ENCODE data around the gene WDR7.

The WDR7 gene

GRCh38 chr18:56659111-56659510 is 8.0 kb downstream of the WDR7 start:
- Histone ChIP-seq H3K9me3 (ENCODE audit: insufficient read depth, low read depth, low read length) (no peaks in the 10 kb centered on the region), H3K27ac (ENCODE audit: low read depth, low read length) (no peak overlapping the region), H3K4me1 (ENCODE audit: insufficient read depth, low read length) (peaks cover 6% of the 10 kb centered on the region; the same call in 1 of the 2 replicates), H3K36me3 (ENCODE audit: insufficient read depth, low read length) (no peaks in the 10 kb centered on the region), H3K4me3 (ENCODE audit: low read length) (no peak overlapping the region), H3K27me3 (ENCODE audit: insufficient read depth, low read length) (no peaks in the 10 kb centered on the region), H3K9ac (ENCODE audit: low read depth, low read length) (no peak overlapping the region)
- 94% methylated on average over 2 of the region's 4 CpGs for WGBS

GRCh38 chr18:56660655-56661054 is 9.5 kb downstream of the WDR7 start:
- no peak overlapping the region for H3K4me3 ChIP-seq (ENCODE audit: low read length)
- H3K9me3 ChIP-seq (ENCODE audit: insufficient read depth, low read depth, low read length) = no peaks in the 10 kb centered on the region
- no peaks in the 10 kb centered on the region for H3K27me3 ChIP-seq (ENCODE audit: insufficient read depth, low read length)
- no peak overlapping the region for H3K27ac ChIP-seq (ENCODE audit: low read depth, low read length)
- no peaks in the 10 kb centered on the region for H3K36me3 ChIP-seq (ENCODE audit: insufficient read depth, low read length)
- H3K9ac ChIP-seq (ENCODE audit: low read depth, low read length) = no peak overlapping the region
- peaks cover 6% of the 10 kb centered on the region; the same call in 1 of the 2 replicates for H3K4me1 ChIP-seq (ENCODE audit: insufficient read depth, low read length)
- 93% methylated on average over 1 of the region's 1 CpG for WGBS

- H3K4me1 ChIP-seq (ENCODE audit: insufficient read depth, low read length) = peaks cover 6% of the 10 kb centered on the region; the same call in 1 of the 2 replicates
- H3K4me3 ChIP-seq (ENCODE audit: low read length) = no peak overlapping the region
- H3K9me3 ChIP-seq (ENCODE audit: insufficient read depth, low read depth, low read length) = no peaks in the 10 kb centered on the region
- H3K36me3 ChIP-seq (ENCODE audit: insufficient read depth, low read length) = no peaks in the 10 kb centered on the region
- H3K27ac ChIP-seq (ENCODE audit: low read depth, low read length) = no peak overlapping the region
- 43% methylated on average over 2 of the region's 2 CpGs for WGBS
- no peaks in the 10 kb centered on the region for H3K27me3 ChIP-seq (ENCODE audit: insufficient read depth, low read length)
- H3K9ac ChIP-seq (ENCODE audit: low read depth, low read length) = no peak overlapping the region
Measured at GRCh38 chr18:56661360-56662062, 10.4 kb downstream of the WDR7 start.

GRCh38 chr18:56662063-56662408 is 10.9 kb downstream of the WDR7 start:
- H3K4me1 ChIP-seq (ENCODE audit: insufficient read depth, low read length) = peaks cover 6% of the 10 kb centered on the region; the same call in 1 of the 2 replicates
- H3K4me3 ChIP-seq (ENCODE audit: low read length) = no peak overlapping the region
- H3K36me3 ChIP-seq (ENCODE audit: insufficient read depth, low read length) = no peaks in the 10 kb centered on the region
- no peak overlapping the region for H3K27ac ChIP-seq (ENCODE audit: low read depth, low read length)
- no peaks in the 10 kb centered on the region for H3K9me3 ChIP-seq (ENCODE audit: insufficient read depth, low read depth, low read length)
- H3K27me3 ChIP-seq (ENCODE audit: insufficient read depth, low read length) = no peaks in the 10 kb centered on the region
- WGBS = 44% methylated on average over 4 of the region's 4 CpGs
- H3K9ac ChIP-seq (ENCODE audit: low read depth, low read length) = no peak overlapping the region

GRCh38 chr18:56662502-56662901 is 11.3 kb downstream of the WDR7 start:
- no peak overlapping the region for H3K4me3 ChIP-seq (ENCODE audit: low read length)
- no peak overlapping the region for H3K27ac ChIP-seq (ENCODE audit: low read depth, low read length)
- H3K4me1 ChIP-seq (ENCODE audit: insufficient read depth, low read length) = peaks cover 6% of the 10 kb centered on the region; the same call in 1 of the 2 replicates
- no peaks in the 10 kb centered on the region for H3K27me3 ChIP-seq (ENCODE audit: insufficient read depth, low read length)
- no peaks in the 10 kb centered on the region for H3K36me3 ChIP-seq (ENCODE audit: insufficient read depth, low read length)
- 93% methylated on average over 5 of the region's 5 CpGs for WGBS
- H3K9ac ChIP-seq (ENCODE audit: low read depth, low read length) = no peak overlapping the region
- H3K9me3 ChIP-seq (ENCODE audit: insufficient read depth, low read depth, low read length) = no peaks in the 10 kb centered on the region

- peaks cover 6% of the 10 kb centered on the region; the same call in 1 of the 2 replicates for H3K4me1 ChIP-seq (ENCODE audit: insufficient read depth, low read length)
- 100% methylated on average over 1 of the region's 2 CpGs for WGBS
Measured at GRCh38 chr18:56662902-56663301, 11.7 kb downstream of the WDR7 start.

GRCh38 chr18:56672391-56672790 is 21.2 kb downstream of the WDR7 start:
- Histone ChIP-seq H3K27ac (ENCODE audit: low read depth, low read length) (no peak overlapping the region), H3K4me3 (ENCODE audit: low read length) (no peak overlapping the region), H3K9me3 (ENCODE audit: insufficient read depth, low read depth, low read length) (no peaks in the 10 kb centered on the region), H3K4me1 (ENCODE audit: insufficient read depth, low read length) (no peaks in the 10 kb centered on the region), H3K27me3 (ENCODE audit: insufficient read depth, low read length) (no peaks in the 10 kb centered on the region), H3K9ac (ENCODE audit: low read depth, low read length) (no peak overlapping the region), H3K36me3 (ENCODE audit: insufficient read depth, low read length) (no peaks in the 10 kb centered on the region)
- WGBS = 82% methylated on average over 7 of the region's 8 CpGs

More at GRCh38 chr18:56662902-56663301, 11.7 kb downstream of the WDR7 start:
- no peaks in the 10 kb centered on the region for H3K27me3 ChIP-seq (ENCODE audit: insufficient read depth, low read length)
- no peaks in the 10 kb centered on the region for H3K9me3 ChIP-seq (ENCODE audit: insufficient read depth, low read depth, low read length)
- no peak overlapping the region for H3K4me3 ChIP-seq (ENCODE audit: low read length)
- no peak overlapping the region for H3K27ac ChIP-seq (ENCODE audit: low read depth, low read length)
- no peaks in the 10 kb centered on the region for H3K36me3 ChIP-seq (ENCODE audit: insufficient read depth, low read length)
- no peak overlapping the region for H3K9ac ChIP-seq (ENCODE audit: low read depth, low read length)

GRCh38 chr18:56672981-56673380 is 21.8 kb downstream of the WDR7 start:
- Histone ChIP-seq H3K4me1 (ENCODE audit: insufficient read depth, low read length) (no peaks in the 10 kb centered on the region), H3K9ac (ENCODE audit: low read depth, low read length) (no peak overlapping the region), H3K27me3 (ENCODE audit: insufficient read depth, low read length) (no peaks in the 10 kb centered on the region), H3K4me3 (ENCODE audit: low read length) (no peak overlapping the region), H3K9me3 (ENCODE audit: insufficient read depth, low read depth, low read length) (no peaks in the 10 kb centered on the region), H3K27ac (ENCODE audit: low read depth, low read length) (no peak overlapping the region), H3K36me3 (ENCODE audit: insufficient read depth, low read length) (no peaks in the 10 kb centered on the region)
- 85% methylated on average over 3 of the region's 3 CpGs for WGBS

GRCh38 chr18:56676639-56677038 is 25.5 kb downstream of the WDR7 start:
- WGBS = no CpG with 5 or more reads among the region's 2 CpGs
- no peak overlapping the region for H3K9ac ChIP-seq (ENCODE audit: low read depth, low read length)
- H3K27me3 ChIP-seq (ENCODE audit: insufficient read depth, low read length) = no peaks in the 10 kb centered on the region

GRCh38 chr18:56678836-56679565 is 27.8 kb downstream of the WDR7 start:
- H3K36me3 ChIP-seq (ENCODE audit: insufficient read depth, low read length) = 0 out of 2 replicates have a peak, but pooled peaks cover 3% of the 10 kb centered on the region
- no peak overlapping the region for H3K27ac ChIP-seq (ENCODE audit: low read depth, low read length)
- no peaks in the 10 kb centered on the region for H3K4me1 ChIP-seq (ENCODE audit: insufficient read depth, low read length)
- H3K9me3 ChIP-seq (ENCODE audit: insufficient read depth, low read depth, low read length) = no peaks in the 10 kb centered on the region
- H3K27me3 ChIP-seq (ENCODE audit: insufficient read depth, low read length) = no peaks in the 10 kb centered on the region
- no peak overlapping the region for H3K4me3 ChIP-seq (ENCODE audit: low read length)
- H3K9ac ChIP-seq (ENCODE audit: low read depth, low read length) = no peak overlapping the region
- 97% methylated on average over 3 of the region's 4 CpGs for WGBS

More at GRCh38 chr18:56676639-56677038, 25.5 kb downstream of the WDR7 start:
- Histone ChIP-seq H3K4me1 (ENCODE audit: insufficient read depth, low read length) (no peaks in the 10 kb centered on the region), H3K36me3 (ENCODE audit: insufficient read depth, low read length) (no peaks in the 10 kb centered on the region), H3K27ac (ENCODE audit: low read depth, low read length) (no peak overlapping the region), H3K9me3 (ENCODE audit: insufficient read depth, low read depth, low read length) (no peaks in the 10 kb centered on the region), H3K4me3 (ENCODE audit: low read length) (no peak overlapping the region)

- WGBS = 97% methylated on average over 3 of the region's 3 CpGs
- H3K4me3 ChIP-seq (ENCODE audit: low read length) = no peak overlapping the region
- H3K9ac ChIP-seq (ENCODE audit: low read depth, low read length) = no peak overlapping the region
- 0 out of 2 replicates have a peak, but pooled peaks cover 3% of the 10 kb centered on the region for H3K36me3 ChIP-seq (ENCODE audit: insufficient read depth, low read length)
- no peaks in the 10 kb centered on the region for H3K27me3 ChIP-seq (ENCODE audit: insufficient read depth, low read length)
- no peak overlapping the region for H3K27ac ChIP-seq (ENCODE audit: low read depth, low read length)
- H3K9me3 ChIP-seq (ENCODE audit: insufficient read depth, low read depth, low read length) = no peaks in the 10 kb centered on the region
- H3K4me1 ChIP-seq (ENCODE audit: insufficient read depth, low read length) = no peaks in the 10 kb centered on the region
Measured at GRCh38 chr18:56684277-56684676, 33.1 kb downstream of the WDR7 start.

Measured in HUES64 (cell line).